ENCODE data around the gene COLEC11.

GRCh38 chr2:3678212-3678611 lies 83.3 kb downstream of the COLEC11 start:
- TF ChIP-seq EZH2 (IDR thresholded peaks at IDR 0.05; ENCODE audit: borderline replicate concordance, low read depth, low read length, severe bottlenecking) (no peak), CTCF (IDR thresholded peaks at IDR 0.05; ENCODE audit: borderline replicate concordance, extremely low read depth, low read length, poor library complexity, severe bottlenecking) (no peak)

All from DND-41 (cell line).